H1 (cell line): ENCODE measurements around the gene USP3. TPM values are rescaled to one million over a fixed set of nuclear protein-coding genes. Genes with fewer than 3 reads are reported as not detected.

Experiments
- CTCF ChIA-PET: fragments of 300-600 bp; sonication (Branson Sonifier 250); formaldehyde crosslinking; loops from one replicate; lab custom pipeline; 2021; ENCODE audit not compliant: partially characterized antibody; lab: Charles Lee
- POLR2A ChIA-PET: fragments of 300-600 bp; sonication (Branson Sonifier 250); formaldehyde crosslinking; loops from one replicate; lab custom pipeline; 2021; ENCODE audit warnings: inconsistent platforms; ENCODE audit not compliant: partially characterized antibody; lab: Charles Lee
- DNase-seq, 2 experiments: peaks; one replicate each; pipeline versions ENCODE4 v3.0.0 to v3.0.0-alpha.2; 2010 to 2022; ENCODE audit warnings: low spot score in 2 of 2, low read depth in 1 of 2, mixed read lengths in 1 of 2
- FAIRE-seq: peaks from 2 replicates; lab custom pipeline; 2011; peaks lifted over from hg19 to GRCh38; lab: Jason Lieb, UNC
- H2AFZ ChIP-seq: 2 replicates; pipeline ENCODE4 v1.8.1; 2012; ENCODE audit warnings: low read length, inconsistent platforms
- H2AK5ac ChIP-seq: 2 replicates; pipeline ENCODE4 v1.6.1; 2013; ENCODE audit warnings: low read depth, low read length
- H2BK120ac ChIP-seq: replicated peaks from 2 replicates; pipeline ENCODE3; 2013; ENCODE audit warnings: low read depth, low read length, inconsistent platforms
- H2BK12ac ChIP-seq: 2 replicates; pipeline ENCODE4 v1.6.1; 2013; ENCODE audit warnings: low read depth, low read length
- H2BK15ac ChIP-seq: 2 replicates; pipeline ENCODE4 v1.6.1; 2013; ENCODE audit warnings: low read length
- H2BK20ac ChIP-seq: 2 replicates; pipeline ENCODE4 v1.6.1; 2013; ENCODE audit warnings: low read length
- H2BK5ac ChIP-seq: 2 replicates; pipeline ENCODE4 v1.6.1; 2013; ENCODE audit warnings: low read depth, low read length
- H3K14ac ChIP-seq: 2 replicates; pipeline ENCODE4 v1.6.1; 2013; ENCODE audit warnings: inconsistent platforms; ENCODE audit not compliant: insufficient read length
- H3K18ac ChIP-seq: 2 replicates; pipeline ENCODE4 v1.6.1; 2013; ENCODE audit warnings: low read length; ENCODE audit errors: extremely low read depth
- H3K23ac ChIP-seq: 2 replicates; pipeline ENCODE4 v1.6.1; 2013; ENCODE audit warnings: inconsistent platforms; ENCODE audit not compliant: insufficient read length
- H3K23me2 ChIP-seq: 2 replicates; pipeline ENCODE4 v1.6.1; 2013; ENCODE audit warnings: low read depth, low read length
- H3K27ac ChIP-seq: 2 replicates; pipeline ENCODE4 v1.6.1; 2011; ENCODE audit warnings: low read depth, low read length, inconsistent platforms
- H3K27me3 ChIP-seq, 4 experiments: replicated peaks in 1 of 4; 1 replicate in 1 of 4; 2 replicates in 3 of 4; pipeline versions ENCODE4 v1.6.1 to v1.8.1; 2011 to 2013; ENCODE audit warnings: low read length in 3 of 4, mild to moderate bottlenecking in 3 of 4, inconsistent platforms in 2 of 4, mixed read lengths in 2 of 4, moderate library complexity in 1 of 4; ENCODE audit not compliant: control insufficient read depth in 3 of 4, insufficient read depth in 3 of 4; ENCODE audit errors: extremely low read depth in 1 of 4
- H3K36me3 ChIP-seq, 4 experiments: 2 replicates each; pipeline versions ENCODE4 v1.6.1 to v1.8.1; 2011 to 2013; ENCODE audit warnings: mild to moderate bottlenecking in 4 of 4, low read length in 3 of 4, moderate library complexity in 2 of 4, control low read depth in 1 of 4, inconsistent platforms in 1 of 4; ENCODE audit not compliant: insufficient read depth in 4 of 4, control insufficient read depth in 2 of 4
- H3K4ac ChIP-seq: replicated peaks from 2 replicates; pipeline ENCODE3; 2013; ENCODE audit warnings: low read length, low read depth, mixed read lengths, inconsistent platforms; ENCODE audit not compliant: insufficient read length
- H3K4me1 ChIP-seq, 4 experiments: replicated peaks in 1 of 4; 1 replicate in 1 of 4; 2 replicates in 3 of 4; pipeline versions ENCODE4 v1.6.1 to v1.8.1; 2011 to 2013; ENCODE audit warnings: low read length in 3 of 4, inconsistent platforms in 2 of 4, mixed read lengths in 1 of 4; ENCODE audit not compliant: insufficient read depth in 4 of 4, control insufficient read depth in 3 of 4
- H3K4me2 ChIP-seq, 2 experiments: 2 replicates each; pipeline versions ENCODE4 v1.6.1 to v1.8.1; 2011 to 2013; ENCODE audit warnings: low read depth in 2 of 2, low read length in 2 of 2, control low read depth in 1 of 2, inconsistent platforms in 1 of 2, mild to moderate bottlenecking in 1 of 2; ENCODE audit not compliant: insufficient read depth in 1 of 2
- H3K4me3 ChIP-seq, 4 experiments: fragments of 200-600, 300-600 bp in 1 of 4; sonication (generic), shearing (Covaris generic), sonication (Bioruptor Twin) in 1 of 4; 2 replicates each; pipeline versions ENCODE4 v1.5.1 to v1.8.1; 2011 to 2016; ENCODE audit warnings: low read length in 4 of 4, low read depth in 3 of 4, control low read depth in 2 of 4, inconsistent platforms in 2 of 4, mild to moderate bottlenecking in 2 of 4, mixed read lengths in 1 of 4, moderate library complexity in 1 of 4; ENCODE audit not compliant: insufficient read depth in 2 of 4; ENCODE audit errors: extremely low read depth in 1 of 4
- H3K56ac ChIP-seq: replicated peaks from 2 replicates; pipeline ENCODE3; 2013; ENCODE audit warnings: low read depth, mild to moderate bottlenecking, mixed read lengths, low read length, inconsistent platforms; ENCODE audit not compliant: insufficient read length
- H3K79me1 ChIP-seq: 2 replicates; pipeline ENCODE4 v1.6.1; 2013; ENCODE audit warnings: low read depth, low read length, control low read depth
- H3K79me2 ChIP-seq, 2 experiments: 2 replicates each; pipeline versions ENCODE4 v1.6.1 to v1.8.1; 2012 to 2013; ENCODE audit warnings: low read length in 2 of 2, mild to moderate bottlenecking in 2 of 2, inconsistent platforms in 1 of 2; ENCODE audit not compliant: insufficient read depth in 2 of 2, control insufficient read depth in 1 of 2
- H3K9ac ChIP-seq, 4 experiments: replicated peaks in 1 of 4; 1 replicate in 1 of 4; 2 replicates in 3 of 4; pipeline versions ENCODE4 v1.6.1 to v1.8.1; 2011 to 2013; ENCODE audit warnings: low read depth in 3 of 4, low read length in 3 of 4, control low read depth in 2 of 4, mild to moderate bottlenecking in 2 of 4, moderate library complexity in 2 of 4, inconsistent platforms in 1 of 4; ENCODE audit errors: extremely low read depth in 1 of 4
- H3K9me3 ChIP-seq, 2 experiments: 2 replicates each; pipeline versions ENCODE4 v1.6.1 to v1.8.1; 2012 to 2013; ENCODE audit warnings: mild to moderate bottlenecking in 2 of 2, moderate library complexity in 2 of 2, control low read depth in 1 of 2, inconsistent platforms in 1 of 2, low read depth in 1 of 2, low read length in 1 of 2, mixed read lengths in 1 of 2; ENCODE audit not compliant: insufficient read depth in 2 of 2
- H4K20me1 ChIP-seq, 2 experiments: replicated peaks in 1 of 2; 2 replicates each; pipeline versions ENCODE3 to v1.8.1; 2011 to 2013; ENCODE audit warnings: inconsistent platforms in 2 of 2, low read length in 2 of 2, mild to moderate bottlenecking in 1 of 2; ENCODE audit not compliant: insufficient read depth in 2 of 2, control insufficient read depth in 1 of 2
- H4K5ac ChIP-seq: 2 replicates; pipeline ENCODE4 v1.6.1; 2013; ENCODE audit warnings: low read length, low read depth, mixed read lengths, inconsistent platforms; ENCODE audit not compliant: insufficient read length
- H4K8ac ChIP-seq: 2 replicates; pipeline ENCODE4 v1.8.0; 2013; ENCODE audit warnings: mild to moderate bottlenecking, moderate library complexity, low read length, inconsistent platforms; ENCODE audit not compliant: insufficient read depth; ENCODE audit errors: extremely low read depth
- H4K91ac ChIP-seq: replicated peaks from 2 replicates; pipeline ENCODE3; 2013; ENCODE audit warnings: low read length, mixed read lengths, inconsistent platforms; ENCODE audit not compliant: insufficient read length
- EP300 ChIP-seq, 2 experiments: IDR thresholded peaks; 1 replicate in 1 of 2; 2 replicates in 1 of 2; pipeline ENCODE4 v1.6.1; 2011 to 2012; ENCODE audit warnings: low read depth in 2 of 2, low read length in 2 of 2, mild to moderate bottlenecking in 2 of 2, borderline replicate concordance in 1 of 2, inconsistent platforms in 1 of 2, moderate library complexity in 1 of 2
- HDAC2 ChIP-seq, 2 experiments: fragments of 300-600 bp in 1 of 2; sonication (generic) in 1 of 2; IDR thresholded peaks; 2 replicates each; pipeline ENCODE4 v1.6.1; 2011 to 2012; ENCODE audit warnings: low read depth in 2 of 2, low read length in 2 of 2, mild to moderate bottlenecking in 2 of 2, moderate library complexity in 2 of 2, borderline replicate concordance in 1 of 2, inconsistent platforms in 1 of 2
- HDAC6 ChIP-seq: IDR thresholded peaks from one replicate; pipeline ENCODE4 v1.7.1; 2012; ENCODE audit warnings: low read depth, mild to moderate bottlenecking, inconsistent platforms, low read length, moderate library complexity
- MAFK ChIP-seq: IDR thresholded peaks from 2 replicates; pipeline ENCODE4 v1.6.1; 2012; ENCODE audit warnings: low read depth, mild to moderate bottlenecking, improper control_type of control experiment, low read length
- POLR2A ChIP-seq, 2 experiments: IDR thresholded peaks; 1 replicate in 1 of 2; 2 replicates in 1 of 2; pipeline ENCODE4 v1.6.1; 2011; ENCODE audit warnings: low read depth in 2 of 2, low read length in 2 of 2, mild to moderate bottlenecking in 2 of 2; ENCODE audit errors: control extremely low read depth in 1 of 2
- RXRA ChIP-seq: IDR thresholded peaks from 2 replicates; pipeline ENCODE4 v1.6.1; 2011; ENCODE audit warnings: low read depth, mild to moderate bottlenecking, low read length, moderate library complexity; ENCODE audit not compliant: insufficient read depth
- SUZ12 ChIP-seq: fragments of 200-600 bp; sonication (generic); IDR thresholded peaks from 2 replicates; pipeline ENCODE4 v1.6.1; 2012; ENCODE audit warnings: mild to moderate bottlenecking, inconsistent platforms, low read length, moderate library complexity, mixed read lengths
- USF2 ChIP-seq: IDR thresholded peaks from 2 replicates; pipeline ENCODE4 v1.6.1; 2011; ENCODE audit warnings: low read length, improper control_type of control experiment
- whole genome bisulfite sequencing, 2 experiments: shearing (Covaris generic) in 1 of 2; methylation state at CpG; one replicate each; pipeline versions ENCODE4 v1.1.6 to v1.1.7; 2013 to 2015; ENCODE audit warnings: low lambda C conversion rate in 2 of 2, mixed read lengths in 2 of 2, inconsistent platforms in 1 of 2, low coverage in 1 of 2, missing lambda C conversion rate in 1 of 2; ENCODE audit not compliant: insufficient replicate concordance in 2 of 2, insufficient coverage in 1 of 2, insufficient read length in 1 of 2; ENCODE audit errors: extremely low coverage in 1 of 2, missing lambda C conversion rate in 1 of 2; 5-methylcytosine and 5-hydroxymethylcytosine counted together
- polyA plus RNA-seq, 7 experiments: library from polyadenylated mRNA; depleted of rRNA in 3 of 7; stranded (reverse) in 5 of 7; unstranded in 2 of 7; fragments of >200 nt in 5 of 7; fragments of 200-250 nt in 2 of 7; gene quantifications; 1 replicate in 5 of 7; 2 replicates in 1 of 7; 4 replicates in 1 of 7; pipeline versions ENCODE4 v1.2.1 to v1.2.3, GENCODE V29; 2011 to 2013; ENCODE audit warnings: missing spikeins in 2 of 7, mixed read lengths in 2 of 7
- total RNA-seq: library from RNA; stranded (reverse); fragmentation: NEBNext Ultra II Directional; extraction: Animal tissue kit (Norgen Biotek cat#: 25700); gene quantifications from 2 replicates; pipeline ENCODE4 v1.2.1, GENCODE V29; 2021

The USP3 gene
- total and polyA plus RNA-seq, 2 of the 8 experiments (the other 6 are each of a cell fraction or from before 2014, with no cell fraction given) = 15.5 to 16.2 TPM

GRCh38 chr15:63474810-63475316 is 29.5 kb upstream of the USP3 start:
- Histone ChIP-seq H3K23ac (no peak overlapping the region), H3K9me3 (no peaks in the 10 kb centered on the region), H2BK15ac (no peak overlapping the region), H2BK5ac (no peak overlapping the region), H2BK12ac (no peak overlapping the region), H4K8ac (no peak overlapping the region), H3K27ac (no peak overlapping the region), H4K91ac (no peak overlapping the region), H3K9ac (0 out of 7 replicates have a peak overlapping the region, but pooled peaks of 1 of the 4 experiments have one; percentile 19), H2BK20ac (no peak overlapping the region), H3K79me2 (no peaks in the 10 kb centered on the region), H3K18ac (no peak overlapping the region), H3K27me3 (no peaks in the 10 kb centered on the region), H3K4ac (no peak overlapping the region), H3K79me1 (no peaks in the 10 kb centered on the region), H3K4me1 (peaks cover 0 to 3% (median 0%) of the 10 kb centered on the region in 4 experiments; a peak in 5 of 7 replicates), H3K23me2 (no peaks in the 10 kb centered on the region), H3K14ac (no peak overlapping the region), H3K4me3 (no peak overlapping the region), H3K56ac (no peak overlapping the region), H2AFZ (no peak overlapping the region), H3K36me3 (no peaks in the 10 kb centered on the region), H3K4me2 (no peak overlapping the region), H4K20me1 (no peaks in the 10 kb centered on the region), H2AK5ac (no peak overlapping the region), H2BK120ac (no peak overlapping the region), H4K5ac (no peak overlapping the region)
- no peak for FAIRE-seq
- 89% methylated on average over 8 of the region's 9 CpGs; no CpG with 5 or more reads in 1 of the 2 experiments for WGBS, 2 experiments
- CTCF ChIA-PET = interaction anchor here (1.1 to 3.3 kb wide), 5 partner anchors 8 to 156 kb away, joined by 3 to 21 read pairs (median 5); partner anchors contain the start of gene USP3
- TF ChIP-seq MAFK = no peak
- TF ChIP-seq RXRA = no peak
- no peak for TF ChIP-seq EP300 (IDR thresholded peaks at IDR 0.05; ENCODE audit: borderline replicate concordance in 1 of 2, low read depth in 2 of 2, low read length in 2 of 2)
- no peak for TF ChIP-seq HDAC2 (IDR thresholded peaks at IDR 0.05; ENCODE audit: borderline replicate concordance in 1 of 2, low read depth in 2 of 2, low read length in 2 of 2)
- no peak for TF ChIP-seq HDAC6
- TF ChIP-seq POLR2A (IDR thresholded peaks at IDR 0.05; ENCODE audit: control extremely low read depth in 1 of 2, low read depth in 2 of 2, low read length in 2 of 2) = no peak
- no peak for TF ChIP-seq USF2
- TF ChIP-seq SUZ12 = no peak
- DNase-seq = no peak
- POLR2A ChIA-PET = no interaction called here
